HUES48 (cell line): ENCODE data around the gene CD6.

Experiments
- H3K27ac ChIP-seq: one replicate; pipeline ENCODE4 v1.7.0; 2013; ENCODE audit warnings: low read depth, low read length, inconsistent platforms
- H3K27me3 ChIP-seq: 2 replicates; pipeline ENCODE4 v1.6.1; 2013; ENCODE audit warnings: mild to moderate bottlenecking, low read length; ENCODE audit not compliant: control insufficient read depth, insufficient read depth
- H3K36me3 ChIP-seq: 2 replicates; pipeline ENCODE4 v1.6.1; 2013; ENCODE audit warnings: low read length; ENCODE audit not compliant: control insufficient read depth, insufficient read depth
- H3K4me1 ChIP-seq: 2 replicates; pipeline ENCODE4 v1.6.1; 2013; ENCODE audit warnings: mild to moderate bottlenecking, low read length; ENCODE audit not compliant: control insufficient read depth, insufficient read depth
- H3K4me3 ChIP-seq: 2 replicates; pipeline ENCODE4 v1.5.1; 2013; ENCODE audit warnings: mild to moderate bottlenecking, low read depth, low read length
- H3K9ac ChIP-seq: 2 replicates; pipeline ENCODE4 v1.6.1; 2013; ENCODE audit warnings: mild to moderate bottlenecking, low read depth, low read length, moderate library complexity
- H3K9me3 ChIP-seq: 2 replicates; pipeline ENCODE4 v1.6.1; 2013; ENCODE audit warnings: low read length; ENCODE audit not compliant: control insufficient read depth, insufficient read depth

The CD6 gene

DNA sequence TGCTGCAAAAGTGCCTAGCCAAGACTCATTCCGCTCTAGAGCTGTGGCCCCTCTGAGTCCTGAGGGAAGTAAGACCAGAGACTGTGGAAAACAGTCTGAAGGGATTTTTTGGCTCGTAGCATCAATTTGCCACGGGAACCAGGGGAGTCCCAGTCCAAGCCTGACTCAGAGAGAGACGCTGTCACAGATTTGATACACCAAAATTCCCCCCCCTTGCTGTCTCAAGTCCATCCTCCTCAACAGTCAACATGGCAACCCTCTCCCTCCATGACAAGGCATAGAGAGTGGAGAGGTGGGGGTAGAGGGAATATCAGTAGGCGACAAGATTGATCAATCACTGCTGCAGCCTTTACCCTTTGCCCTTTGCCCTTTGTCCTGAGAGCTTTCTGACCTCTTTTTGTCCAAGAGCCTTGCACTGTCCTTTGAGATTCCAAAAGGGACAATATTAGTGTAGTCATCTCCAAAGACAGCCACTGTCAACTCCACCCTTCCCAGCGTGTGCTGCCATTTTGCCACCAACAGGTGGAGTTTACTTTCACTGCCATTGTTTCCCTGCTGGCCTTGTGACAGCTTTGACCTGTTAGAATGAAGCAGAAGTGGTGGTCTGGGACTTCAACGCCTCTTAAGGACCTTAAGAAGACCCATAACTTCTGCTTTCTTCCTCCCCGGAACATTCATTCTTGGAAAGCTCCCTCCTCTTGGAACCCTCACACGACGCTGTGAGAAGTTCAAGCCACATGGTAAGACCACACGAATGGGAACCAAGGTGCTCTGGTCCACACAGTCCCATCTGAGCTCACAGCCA, 26.8 kb upstream of the CD6 start:
- peaks cover 3% of the 10 kb centered on the region for H3K27me3 ChIP-seq
- peaks cover 9% of the 10 kb centered on the region for H3K4me1 ChIP-seq
- no peaks in the 10 kb centered on the region for H3K9me3 ChIP-seq
- no peak overlapping the region for H3K9ac ChIP-seq
- no peak overlapping the region for H3K27ac ChIP-seq
- 0 out of 2 replicates have a peak, but pooled peaks cover 3% of the 10 kb centered on the region for H3K36me3 ChIP-seq
- H3K4me3 ChIP-seq = no peak overlapping the region

DNA sequence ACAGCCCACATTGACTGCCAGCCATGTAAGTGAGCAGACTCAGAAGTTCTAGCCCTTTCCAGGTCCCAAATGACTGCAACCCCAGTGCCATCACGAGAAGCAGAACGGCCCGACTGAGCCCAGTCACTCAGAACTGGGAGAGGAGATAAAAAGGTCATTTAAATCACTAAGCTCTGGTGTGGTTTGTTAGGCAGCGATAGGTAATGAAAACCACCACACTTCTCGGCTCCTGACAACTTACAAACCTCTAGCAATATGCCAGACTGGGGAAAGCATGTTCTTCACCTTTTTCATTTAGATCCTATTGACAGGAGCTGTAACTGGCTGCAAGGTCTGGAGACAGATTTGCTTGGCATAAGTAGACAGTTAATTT, 26.2 kb upstream of the CD6 start:
- no peak overlapping the region for H3K9ac ChIP-seq
- no peak overlapping the region for H3K4me3 ChIP-seq
- 0 out of 2 replicates have a peak, but pooled peaks cover 3% of the 10 kb centered on the region for H3K36me3 ChIP-seq
- peaks cover 9% of the 10 kb centered on the region for H3K4me1 ChIP-seq
- no peaks in the 10 kb centered on the region for H3K9me3 ChIP-seq
- H3K27ac ChIP-seq = no peak overlapping the region
- peaks cover 9% of the 10 kb centered on the region for H3K27me3 ChIP-seq

DNA sequence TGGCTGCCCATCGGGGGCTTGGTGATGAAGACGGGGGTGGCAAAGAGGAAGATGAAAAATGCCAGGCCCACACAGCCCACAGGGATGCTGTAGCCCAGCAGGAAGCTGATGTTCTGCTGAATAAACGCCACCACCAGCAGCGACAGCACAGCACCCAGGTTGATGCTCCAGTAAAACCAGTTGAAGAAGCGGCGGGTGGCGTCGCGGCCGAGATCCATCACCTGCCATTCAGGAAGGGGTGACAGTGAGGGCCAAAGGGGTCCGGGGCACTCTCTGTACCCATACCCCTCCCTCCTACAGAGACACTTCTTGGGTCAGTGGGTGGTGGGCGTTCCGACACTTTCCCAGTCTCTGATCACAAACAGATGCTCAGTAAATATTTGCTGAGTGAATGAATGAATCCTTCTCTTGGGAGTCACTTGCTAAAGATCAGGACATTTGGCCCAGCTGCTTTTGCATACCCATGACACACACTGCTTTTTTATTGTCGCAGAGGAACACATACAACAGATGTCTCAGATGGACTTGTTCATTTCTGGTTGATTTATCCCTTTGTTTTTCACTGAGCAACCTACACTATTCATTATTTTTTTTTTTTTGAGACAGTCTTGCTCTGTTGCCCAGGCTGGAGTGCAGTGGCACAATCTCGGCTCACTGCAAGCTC, 24.7 kb upstream of the CD6 start:
- Histone ChIP-seq H3K9ac (no peak overlapping the region), H3K27me3 (peaks cover 19% of the 10 kb centered on the region), H3K4me3 (no peak overlapping the region), H3K9me3 (no peaks in the 10 kb centered on the region), H3K27ac (no peak overlapping the region), H3K4me1 (peaks cover 9% of the 10 kb centered on the region), H3K36me3 (no peaks in the 10 kb centered on the region)

DNA sequence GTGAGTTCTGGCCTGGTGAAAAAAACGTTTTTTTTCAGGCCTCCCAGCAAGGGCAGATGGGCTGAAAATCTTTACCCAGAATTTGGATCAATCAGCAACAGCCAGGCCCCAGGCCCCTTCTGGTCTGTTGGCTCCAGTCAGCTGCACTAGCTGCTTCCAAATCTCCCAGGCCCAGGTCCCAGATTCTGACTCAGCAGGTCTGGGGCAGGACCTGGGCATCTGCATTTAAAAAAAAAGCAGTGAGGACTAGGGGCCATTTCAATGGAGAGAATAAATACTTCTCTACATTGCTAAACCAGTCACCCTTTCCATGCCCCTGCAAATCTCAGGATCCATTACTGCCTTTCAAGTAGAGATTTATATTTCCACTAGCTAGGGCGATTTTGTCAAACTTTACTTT, 23.8 kb upstream of the CD6 start:
- Histone ChIP-seq H3K27ac (no peak overlapping the region), H3K36me3 (no peaks in the 10 kb centered on the region), H3K4me3 (no peak overlapping the region), H3K4me1 (peaks cover 17% of the 10 kb centered on the region), H3K9ac (0 out of 2 replicates have a peak overlapping the region, but pooled peaks have one; percentile 36), H3K9me3 (no peaks in the 10 kb centered on the region), H3K27me3 (peaks cover 21% of the 10 kb centered on the region)

DNA sequence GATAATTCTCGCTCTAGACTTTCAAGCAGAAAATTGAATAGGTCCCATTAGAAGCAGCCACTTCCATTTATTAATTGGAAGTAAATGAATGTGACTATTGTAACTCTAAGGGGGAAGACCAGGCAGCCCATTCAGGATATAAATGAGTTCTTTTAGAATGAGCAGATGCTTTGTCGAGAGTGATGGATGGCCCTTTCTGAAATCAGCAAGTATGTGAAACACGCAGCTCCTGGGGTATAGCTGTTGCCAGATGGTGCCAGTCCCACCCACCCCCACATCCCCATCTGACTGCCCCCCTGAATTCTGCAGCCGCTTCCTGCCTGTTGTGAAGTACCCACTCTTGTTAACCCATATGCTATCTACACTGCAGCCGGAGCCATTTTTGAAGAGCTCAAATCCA, 23.2 kb upstream of the CD6 start:
- Histone ChIP-seq H3K27me3 (peaks cover 25% of the 10 kb centered on the region), H3K9me3 (no peaks in the 10 kb centered on the region), H3K4me1 (peaks cover 18% of the 10 kb centered on the region), H3K27ac (no peak overlapping the region), H3K36me3 (no peaks in the 10 kb centered on the region), H3K9ac (no peak overlapping the region), H3K4me3 (no peak overlapping the region)

DNA sequence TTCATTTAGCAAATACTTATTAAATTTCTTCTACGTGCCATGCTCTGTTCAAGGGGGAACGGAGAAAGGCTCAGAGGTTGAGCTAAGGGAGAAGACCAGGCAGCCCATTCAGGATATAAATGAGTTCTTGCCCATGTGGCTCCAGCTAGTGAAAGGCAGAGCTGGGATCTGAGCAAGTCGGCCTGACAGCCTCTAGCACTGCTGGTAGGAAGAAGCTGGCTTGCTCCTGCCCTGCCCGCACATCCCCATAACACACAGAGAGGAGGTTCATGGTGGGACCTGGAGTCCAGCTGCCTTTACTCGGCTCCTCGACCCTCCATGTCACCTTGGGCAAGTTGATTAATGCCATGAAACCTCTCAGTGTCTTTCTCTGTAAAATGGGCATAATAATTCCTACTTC, 21.5 kb upstream of the CD6 start:
- Histone ChIP-seq H3K27me3 (peaks cover 25% of the 10 kb centered on the region), H3K9me3 (no peaks in the 10 kb centered on the region), H3K4me3 (no peak overlapping the region), H3K36me3 (no peaks in the 10 kb centered on the region), H3K27ac (no peak overlapping the region), H3K9ac (no peak overlapping the region), H3K4me1 (peaks cover 18% of the 10 kb centered on the region)

DNA sequence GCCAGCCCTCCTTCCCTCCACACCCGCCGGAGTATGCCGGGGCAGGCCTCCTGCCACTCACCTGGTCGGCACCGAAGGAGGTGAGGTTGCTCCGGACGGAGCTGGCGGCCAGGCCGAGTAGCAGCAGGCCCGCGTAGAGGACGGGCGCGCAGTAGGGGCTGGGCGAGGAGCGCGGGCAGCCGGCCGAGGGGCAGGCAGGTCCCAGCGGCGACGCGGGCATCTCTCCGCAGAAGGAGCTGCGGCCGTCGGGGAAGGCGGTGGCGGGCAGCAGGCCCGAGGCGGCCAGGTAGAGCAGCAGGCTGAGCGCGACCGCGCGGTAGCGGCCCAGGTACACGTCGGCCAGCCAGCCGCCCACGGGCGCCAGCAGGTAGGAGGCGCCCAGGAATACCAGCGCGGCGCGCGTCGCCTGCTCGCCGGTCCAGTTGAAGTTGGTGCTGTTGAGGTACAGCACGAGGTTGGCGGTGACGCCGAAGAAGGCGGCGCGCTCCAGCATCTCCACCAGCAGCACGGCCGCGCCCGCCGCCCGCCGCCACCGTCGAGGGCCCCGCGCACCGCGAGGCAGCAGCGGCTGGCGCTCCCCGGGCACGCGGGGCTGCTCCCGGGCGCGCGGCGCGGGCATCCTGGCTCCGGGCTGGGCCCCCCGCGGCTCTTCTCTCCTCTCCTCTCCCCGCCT, 20.4 kb upstream of the CD6 start:
- Histone ChIP-seq H3K4me3 (peak overlapping the region; percentile 63), H3K4me1 (peaks cover 18% of the 10 kb centered on the region), H3K9me3 (no peaks in the 10 kb centered on the region), H3K27ac (no peak overlapping the region), H3K27me3 (peaks cover 25% of the 10 kb centered on the region), H3K36me3 (no peaks in the 10 kb centered on the region), H3K9ac (no peak overlapping the region)

DNA sequence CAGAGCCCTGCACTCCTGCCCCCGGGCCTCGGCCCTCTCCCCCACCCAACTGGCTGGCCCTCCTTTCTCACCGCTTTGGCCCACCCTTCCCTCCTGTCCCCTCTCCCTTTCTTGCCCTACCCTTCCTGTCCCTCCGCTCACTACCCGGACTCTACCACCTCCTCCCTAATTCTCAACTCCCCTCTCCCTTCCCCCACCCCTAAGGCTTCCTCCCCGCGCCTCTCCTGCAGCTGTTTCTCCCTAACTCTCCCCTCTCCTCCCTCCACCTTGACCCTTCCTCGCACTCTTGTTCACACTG, 19.9 kb upstream of the CD6 start:
- H3K9me3 ChIP-seq = no peaks in the 10 kb centered on the region
- H3K9ac ChIP-seq = no peak overlapping the region
- H3K27ac ChIP-seq = no peak overlapping the region
- peaks cover 25% of the 10 kb centered on the region for H3K27me3 ChIP-seq
- H3K36me3 ChIP-seq = no peaks in the 10 kb centered on the region
- H3K4me1 ChIP-seq = peaks cover 18% of the 10 kb centered on the region
- peak overlapping the region; percentile 63 for H3K4me3 ChIP-seq

DNA sequence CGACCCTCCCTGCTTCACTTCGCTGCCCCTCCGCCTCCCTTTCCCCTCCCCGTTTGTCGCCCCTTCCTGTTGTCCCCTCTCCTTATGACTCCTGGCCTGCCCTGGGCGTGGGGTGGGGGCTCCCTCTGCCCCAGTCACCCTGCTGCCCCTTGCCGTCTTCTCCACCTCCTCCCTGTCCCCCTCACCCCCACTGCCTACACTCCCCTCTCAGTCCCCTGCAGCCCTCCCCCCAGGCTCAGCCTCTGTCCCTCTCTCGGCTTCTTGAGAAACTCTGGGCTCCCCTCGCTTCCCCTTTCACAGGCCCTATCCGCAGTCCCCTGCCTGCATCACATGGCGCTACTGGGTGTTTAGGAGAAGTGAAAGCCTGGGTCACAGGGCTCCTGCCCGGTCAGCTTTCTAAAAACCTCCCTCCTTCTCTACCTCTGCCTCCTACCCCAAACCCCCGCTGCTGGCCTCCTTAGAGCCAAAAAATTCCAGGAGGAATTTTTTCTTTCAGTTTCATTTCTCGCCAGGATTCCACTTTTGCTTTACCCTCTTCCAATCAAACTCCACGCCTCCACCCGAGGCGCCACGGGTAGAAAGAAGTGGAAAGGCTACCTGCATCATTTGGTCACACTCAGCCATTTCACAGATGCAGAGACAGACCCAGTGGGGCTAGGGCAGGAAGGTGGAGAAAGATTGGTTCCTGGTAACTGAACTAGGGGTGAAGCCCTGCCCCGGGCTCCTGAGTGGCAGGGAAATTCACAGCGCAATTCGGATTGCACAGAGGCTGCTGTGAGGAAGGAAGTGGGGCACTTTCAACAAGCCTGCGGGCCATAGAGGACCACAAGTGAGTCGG, 19.4 kb upstream of the CD6 start, which contains the start of gene SLC15A3:
TSS of gene SLC15A3 (minus strand) at position 273 of the 838 bp plus-strand sequence. CDS start 625 bp downstream, outside the sequence.
- Histone ChIP-seq H3K4me3 (peak within 1 kb of the TSS; percentile 63), H3K9me3 (no peaks in the 10 kb centered on the region), H3K27ac (no peak within 1 kb of the TSS), H3K36me3 (no peaks in the 10 kb centered on the region), H3K4me1 (peaks cover 18% of the 10 kb centered on the region), H3K9ac (no peak within 1 kb of the TSS), H3K27me3 (peaks cover 25% of the 10 kb centered on the region)

DNA sequence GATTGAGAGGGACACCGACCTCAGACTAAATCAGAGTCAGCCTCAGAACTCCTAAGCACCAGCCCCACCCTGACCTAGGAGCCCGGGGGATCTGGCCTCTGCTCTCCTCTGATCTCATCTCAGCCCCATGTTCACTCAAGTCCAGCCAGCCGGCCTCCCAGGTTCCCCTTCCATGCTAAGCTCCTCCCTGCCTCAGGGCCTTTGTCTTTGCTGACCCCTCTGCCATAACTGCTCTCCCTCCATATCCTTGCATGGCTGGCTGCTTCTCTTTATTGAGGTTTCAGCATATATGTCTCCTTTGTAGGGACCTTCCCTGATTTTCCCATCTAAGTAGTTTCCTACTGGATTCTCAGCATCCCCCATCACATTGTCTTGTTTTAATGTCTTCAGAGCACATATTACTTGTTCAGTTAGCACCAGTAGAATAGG, 18.7 kb upstream of the CD6 start:
- Histone ChIP-seq H3K4me1 (peaks cover 13% of the 10 kb centered on the region), H3K9me3 (no peaks in the 10 kb centered on the region), H3K36me3 (no peaks in the 10 kb centered on the region), H3K27me3 (peaks cover 25% of the 10 kb centered on the region), H3K4me3 (peak overlapping the region; percentile 63), H3K27ac (no peak overlapping the region), H3K9ac (no peak overlapping the region)
